IPS-18c (cell line): ENCODE data around the gene SCLY.
A peak's percentile ranks its signal among the peaks of the same experiment; 100 is the strongest.
"Not testable (repeated sequence)": the region's sequence is repeated elsewhere in the genome, so short reads cannot be mapped to it uniquely, and the experiment has no call there.

ENCODE experiments used
- H3K4me3 ChIP-seq: 2 replicates; pipeline ENCODE4 v1.7.0; 2013; ENCODE audit warnings: low read depth, mild to moderate bottlenecking, low read length, moderate library complexity; ENCODE audit not compliant: insufficient read depth
- H3K9me3 ChIP-seq: one replicate; pipeline ENCODE4 v1.6.1; 2013; ENCODE audit warnings: mild to moderate bottlenecking, low read length, moderate library complexity; ENCODE audit not compliant: control insufficient read depth, insufficient read depth

Gene SCLY

DNA sequence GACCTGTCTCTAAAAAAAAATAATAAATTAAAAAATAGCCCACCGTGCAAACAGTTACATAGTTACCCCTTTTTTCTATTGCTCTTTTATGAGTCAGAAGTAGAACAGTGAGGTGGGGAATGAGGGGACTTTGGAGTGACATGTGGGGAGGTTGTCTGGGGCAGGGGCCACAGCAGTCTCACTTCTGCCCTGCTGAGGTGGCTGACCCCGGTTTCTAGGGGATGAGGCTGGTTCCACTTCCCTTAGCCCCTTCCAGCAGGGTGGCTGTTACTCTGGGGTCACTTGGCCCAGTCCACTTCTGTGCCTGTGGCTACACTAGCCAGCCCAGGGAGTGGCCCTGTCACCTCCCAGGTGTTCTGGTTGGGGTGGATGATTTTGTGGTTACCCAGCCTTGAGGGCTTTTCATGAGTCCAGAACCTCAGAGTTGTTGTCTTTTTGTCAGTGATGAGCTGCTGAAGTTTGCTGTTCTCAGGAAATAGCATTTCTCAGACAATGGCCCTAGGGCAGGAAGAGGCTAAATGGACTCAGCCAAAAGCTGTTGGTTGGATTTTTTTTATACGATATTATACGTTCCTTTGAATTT, 28.0 kb upstream of the SCLY start:
- no peaks in the 10 kb centered on the region for H3K9me3 ChIP-seq
- H3K4me3 ChIP-seq, result no peak overlapping the region

DNA sequence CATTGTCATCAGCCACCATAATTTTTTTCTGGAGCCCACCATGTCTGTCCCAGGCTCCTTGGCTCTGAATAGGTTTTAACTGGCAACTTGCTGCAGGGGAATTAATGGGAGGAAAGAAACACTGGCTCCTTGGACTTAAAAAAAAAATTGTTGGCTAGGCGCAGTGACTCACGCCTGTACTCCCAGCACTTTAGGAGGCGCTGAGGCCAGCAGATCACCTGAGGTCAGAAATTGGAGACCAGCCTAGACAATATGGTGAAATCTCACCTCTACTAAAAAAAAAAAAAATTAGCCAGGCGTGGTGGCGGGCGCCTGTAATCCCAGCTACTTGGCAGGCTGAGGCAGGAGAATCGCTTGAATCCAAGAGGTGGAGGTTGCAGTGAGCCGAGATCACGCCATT, 26.8 kb upstream of the SCLY start:
- H3K9me3 ChIP-seq, H3K4me3 ChIP-seq: not testable (repeated sequence)

DNA sequence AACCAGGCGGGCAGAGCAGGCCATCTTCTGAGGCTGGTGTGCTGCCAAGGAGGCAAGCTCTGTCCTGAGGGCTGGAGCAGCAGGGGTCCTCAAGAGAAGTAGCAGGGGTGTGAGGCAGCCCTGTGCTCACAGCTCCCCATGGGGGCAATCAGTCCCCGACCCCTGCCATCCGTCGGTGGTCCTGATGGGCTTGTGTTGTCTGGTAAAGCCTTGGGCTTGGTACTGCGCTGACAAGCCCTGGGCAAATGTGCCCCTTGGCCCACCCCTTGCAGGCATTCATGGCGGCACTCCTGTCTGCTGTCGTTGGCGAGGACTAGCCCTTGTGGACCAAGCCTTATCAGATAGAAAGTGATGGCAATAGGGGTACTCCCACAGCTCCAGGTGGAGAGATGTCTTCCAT, 22.6 kb upstream of the SCLY start:
- Histone ChIP-seq H3K4me3 (no peak overlapping the region), H3K9me3 (no peaks in the 10 kb centered on the region)

DNA sequence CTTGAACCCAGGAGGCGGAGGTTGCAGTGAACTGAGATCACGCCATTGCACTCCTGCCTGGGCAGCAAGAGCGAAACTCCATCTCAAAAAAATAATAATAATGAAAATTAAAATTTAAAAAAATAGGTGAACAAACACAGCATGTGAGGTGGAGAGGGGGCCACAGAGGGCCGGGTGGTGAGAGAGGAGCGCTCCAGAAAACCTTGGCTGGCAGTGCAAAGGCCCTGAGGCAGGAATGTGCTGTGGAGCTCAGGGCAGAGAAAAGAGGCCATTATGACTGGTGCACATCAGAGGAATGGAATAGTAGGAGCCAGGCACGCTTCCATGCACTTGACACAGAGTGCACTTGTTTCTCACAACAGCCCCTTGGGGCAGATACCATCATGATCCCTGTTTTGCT, 21.6 kb upstream of the SCLY start:
- Histone ChIP-seq H3K4me3 (no peak overlapping the region), H3K9me3 (no peaks in the 10 kb centered on the region)

DNA sequence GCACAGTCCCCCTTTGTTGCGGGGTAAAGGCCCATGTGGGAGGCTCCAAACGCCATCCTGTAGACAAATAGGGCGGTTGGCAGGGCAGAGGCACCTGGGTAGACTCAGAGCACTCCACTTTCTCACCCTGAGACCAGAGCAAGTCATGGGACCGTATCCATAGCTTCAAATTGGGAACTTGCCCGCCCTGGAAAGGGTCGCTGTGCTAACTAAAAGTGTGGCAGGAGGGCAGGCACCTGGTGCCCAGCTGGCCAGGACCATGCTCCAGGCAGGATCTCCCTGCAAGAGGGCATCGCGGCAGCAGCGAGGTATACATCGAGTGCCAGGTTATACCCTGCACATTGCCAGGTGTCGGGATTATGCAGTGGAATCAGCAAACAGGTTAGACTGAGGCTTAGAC, 20.8 kb upstream of the SCLY start:
- H3K4me3 ChIP-seq, result no peak overlapping the region
- no peaks in the 10 kb centered on the region for H3K9me3 ChIP-seq

DNA sequence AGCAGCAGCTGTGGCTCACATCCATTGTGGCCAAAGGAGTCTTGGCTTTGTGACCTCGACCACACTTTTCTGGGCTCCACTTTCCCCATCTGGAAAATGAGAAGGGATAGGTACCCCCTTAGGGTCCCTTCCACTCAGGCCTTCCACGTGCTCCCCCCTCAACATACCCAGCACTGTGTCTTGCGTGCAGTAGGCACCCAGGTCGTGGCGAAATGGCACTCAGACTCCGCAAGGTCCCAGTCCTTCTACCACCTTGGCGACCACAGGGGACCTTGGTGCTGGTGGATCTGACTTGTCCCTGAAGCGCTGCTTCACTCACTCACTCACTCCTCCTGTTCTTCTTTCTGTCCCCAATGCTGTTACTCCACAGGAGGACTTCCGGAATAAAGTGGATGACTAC, 19.9 kb upstream of the SCLY start:
- no peak overlapping the region for H3K4me3 ChIP-seq
- no peaks in the 10 kb centered on the region for H3K9me3 ChIP-seq

DNA sequence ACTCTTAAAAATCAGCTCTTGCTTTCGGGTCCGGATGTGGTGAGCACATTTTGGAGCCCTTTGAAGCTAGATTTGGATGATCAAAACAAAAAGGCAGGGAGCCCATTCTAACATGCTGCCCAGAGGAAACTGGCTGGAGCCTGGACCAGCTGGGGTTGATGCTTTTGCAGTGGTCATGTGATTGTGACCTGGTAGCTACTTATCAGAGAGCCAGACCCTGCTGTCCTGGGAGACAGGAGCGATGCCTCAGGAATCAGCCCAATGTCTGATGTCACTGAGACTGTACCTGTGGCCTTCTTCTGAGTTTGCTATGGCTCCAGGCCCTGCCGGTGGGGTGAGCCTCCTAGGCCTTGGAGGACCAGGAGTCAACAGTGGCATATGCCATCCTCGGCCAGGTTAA, 18.7 kb upstream of the SCLY start:
- Histone ChIP-seq H3K4me3 (no peak overlapping the region), H3K9me3 (no peaks in the 10 kb centered on the region)

DNA sequence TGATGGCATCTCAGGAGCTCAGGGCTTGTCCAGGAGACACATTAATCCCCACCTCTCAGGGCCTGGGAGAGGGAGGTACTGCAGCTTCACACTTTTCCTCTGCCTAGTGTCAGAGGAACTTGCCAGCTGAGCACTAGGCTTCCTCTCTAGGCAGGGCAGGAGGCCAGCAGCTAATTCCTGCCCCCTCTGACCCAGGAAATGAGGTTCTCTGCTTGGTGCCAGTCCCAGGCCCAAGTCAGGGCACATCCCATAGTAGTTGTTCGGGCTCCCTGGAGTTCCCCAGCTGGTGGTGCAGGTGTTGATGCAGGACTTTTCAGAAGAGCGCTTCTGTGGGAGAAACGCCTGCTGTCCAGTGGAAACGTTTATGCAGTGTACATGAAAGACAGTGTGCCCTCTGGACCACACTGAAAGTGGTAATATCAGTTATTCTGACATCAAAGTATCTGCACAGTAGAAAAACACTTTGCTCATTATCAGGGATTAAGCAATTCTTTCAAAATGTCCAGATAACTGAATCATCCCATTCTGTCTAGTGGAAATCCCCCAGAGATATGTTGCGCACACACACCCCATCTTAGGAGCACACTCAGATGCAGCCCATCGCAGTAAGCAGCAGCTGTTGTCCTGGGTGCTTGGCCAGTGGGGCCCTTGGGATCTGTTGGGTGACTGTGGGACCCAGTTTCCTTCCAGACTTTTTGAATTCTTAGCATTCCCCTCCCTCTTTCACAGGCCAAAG, 17.8 kb upstream of the SCLY start:
- no peaks in the 10 kb centered on the region for H3K9me3 ChIP-seq

DNA sequence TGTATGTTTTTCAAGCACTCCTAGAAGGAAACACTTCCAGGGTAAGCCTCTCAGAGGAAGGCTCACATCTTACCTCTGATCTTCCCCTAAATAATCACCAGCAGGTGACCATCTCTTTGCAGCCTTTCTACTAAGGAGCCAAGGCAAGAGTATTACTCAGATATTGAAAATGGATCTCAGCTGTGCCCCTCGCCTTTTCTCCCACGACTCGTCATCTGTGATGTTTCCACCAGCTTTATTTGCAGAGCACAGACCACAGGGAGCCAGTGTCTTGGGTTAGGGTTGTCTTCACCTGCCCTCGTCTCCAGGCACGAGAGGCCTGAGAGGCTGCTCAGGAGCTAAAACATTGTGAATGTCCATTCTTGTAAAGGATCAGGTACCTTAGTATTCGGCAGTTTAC, 16.9 kb upstream of the SCLY start:
- no peaks in the 10 kb centered on the region for H3K9me3 ChIP-seq
- no peak overlapping the region for H3K4me3 ChIP-seq

More for the DNA sequence above, 17.8 kb upstream of the SCLY start:
- no peak overlapping the region for H3K4me3 ChIP-seq

DNA sequence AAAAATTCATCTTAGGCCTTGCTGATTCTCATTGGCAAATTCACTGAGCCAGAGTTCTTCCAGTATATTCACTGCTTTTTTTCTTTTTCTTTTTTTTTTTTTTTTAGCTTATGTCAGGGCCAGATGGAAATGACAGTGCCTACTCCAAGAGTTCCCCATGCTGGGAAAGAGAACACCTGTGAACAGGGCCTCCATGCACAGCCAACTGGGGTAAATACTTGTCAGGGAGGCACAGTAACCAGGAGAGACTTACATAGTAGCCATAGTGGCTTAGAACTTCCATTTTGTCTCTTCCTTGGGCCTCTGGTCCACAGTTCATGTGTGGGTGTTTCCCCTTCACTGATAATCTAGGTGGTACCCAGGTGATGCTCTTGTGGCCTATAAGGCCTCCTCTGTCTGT, 15.2 kb upstream of the SCLY start:
- Histone ChIP-seq H3K4me3 (no peak overlapping the region), H3K9me3 (no peaks in the 10 kb centered on the region)

DNA sequence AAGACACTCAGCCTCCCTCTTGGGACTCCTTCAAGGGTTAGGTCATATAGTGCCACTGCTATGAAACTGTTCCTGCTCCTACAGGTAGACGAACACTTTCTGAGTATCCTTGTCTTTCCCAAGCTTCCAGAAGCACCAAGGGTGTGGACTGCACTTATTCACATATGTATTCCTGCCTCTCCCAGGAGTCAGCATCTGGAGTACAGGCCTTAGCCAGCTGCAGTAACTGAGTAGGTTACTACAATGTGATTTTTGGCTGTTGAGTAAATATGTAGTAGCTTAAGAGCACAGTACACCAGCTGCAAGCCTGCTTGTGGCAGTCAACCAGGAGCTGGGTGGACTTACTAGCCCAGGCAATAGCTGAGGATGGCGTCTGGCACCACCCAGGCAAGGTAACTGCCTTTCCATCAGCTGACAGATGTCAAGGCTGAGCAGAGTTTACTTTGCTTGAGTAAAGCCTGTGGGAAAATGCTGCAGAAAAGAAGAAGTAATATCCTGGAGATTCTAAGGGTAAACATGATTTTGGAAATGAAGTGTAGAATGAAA, 14.0 kb upstream of the SCLY start:
- no peaks in the 10 kb centered on the region for H3K9me3 ChIP-seq
- no peak overlapping the region for H3K4me3 ChIP-seq

DNA sequence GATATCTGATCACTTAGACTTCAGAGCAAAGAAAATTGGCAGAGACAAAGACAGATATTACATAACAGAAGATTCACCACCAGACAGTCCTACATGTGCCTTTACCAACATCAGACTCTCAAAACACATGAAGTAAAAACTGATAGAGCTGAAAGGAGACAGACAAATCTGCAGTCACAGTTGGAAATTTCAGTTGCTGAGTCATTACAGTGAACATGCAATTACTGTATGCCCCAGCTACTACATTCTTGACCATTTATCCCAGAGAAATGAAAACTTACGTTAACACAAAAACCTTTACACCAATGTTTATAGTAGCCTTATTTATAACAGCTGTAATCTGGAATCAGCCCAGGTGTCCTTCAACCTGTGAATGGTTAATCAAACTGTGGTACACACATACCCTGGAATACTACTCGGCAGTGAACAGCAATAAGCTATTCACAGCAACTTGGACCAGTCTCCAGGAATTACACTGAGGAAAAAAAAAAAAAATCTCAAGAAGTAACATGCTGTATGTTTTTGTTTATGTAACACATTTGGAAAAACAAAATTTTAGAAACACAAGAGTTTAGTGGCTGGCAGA, 7.5 kb upstream of the SCLY start:
- H3K4me3 ChIP-seq, result no peak overlapping the region
- no peaks in the 10 kb centered on the region for H3K9me3 ChIP-seq

DNA sequence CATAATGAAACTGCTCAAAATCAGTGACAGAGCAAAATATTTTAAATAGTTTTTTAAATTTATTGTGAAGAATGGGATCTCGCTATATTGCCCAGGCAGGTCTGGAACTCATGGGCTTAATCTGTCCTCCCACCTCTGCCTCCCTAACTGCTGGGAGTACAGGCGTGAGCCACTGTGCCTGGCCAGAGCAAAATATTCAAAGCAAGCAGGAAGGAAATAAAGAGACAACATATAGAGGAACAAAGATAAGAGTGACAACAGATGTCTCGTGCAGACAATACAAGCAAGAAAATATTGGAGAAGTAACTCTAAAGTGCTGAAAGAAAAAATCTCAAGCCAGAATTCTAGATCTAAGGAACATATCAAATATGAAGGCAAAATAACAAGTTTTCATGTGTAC, 5.0 kb upstream of the SCLY start:
- Histone ChIP-seq H3K4me3 (no peak overlapping the region), H3K9me3 (no peaks in the 10 kb centered on the region)

DNA sequence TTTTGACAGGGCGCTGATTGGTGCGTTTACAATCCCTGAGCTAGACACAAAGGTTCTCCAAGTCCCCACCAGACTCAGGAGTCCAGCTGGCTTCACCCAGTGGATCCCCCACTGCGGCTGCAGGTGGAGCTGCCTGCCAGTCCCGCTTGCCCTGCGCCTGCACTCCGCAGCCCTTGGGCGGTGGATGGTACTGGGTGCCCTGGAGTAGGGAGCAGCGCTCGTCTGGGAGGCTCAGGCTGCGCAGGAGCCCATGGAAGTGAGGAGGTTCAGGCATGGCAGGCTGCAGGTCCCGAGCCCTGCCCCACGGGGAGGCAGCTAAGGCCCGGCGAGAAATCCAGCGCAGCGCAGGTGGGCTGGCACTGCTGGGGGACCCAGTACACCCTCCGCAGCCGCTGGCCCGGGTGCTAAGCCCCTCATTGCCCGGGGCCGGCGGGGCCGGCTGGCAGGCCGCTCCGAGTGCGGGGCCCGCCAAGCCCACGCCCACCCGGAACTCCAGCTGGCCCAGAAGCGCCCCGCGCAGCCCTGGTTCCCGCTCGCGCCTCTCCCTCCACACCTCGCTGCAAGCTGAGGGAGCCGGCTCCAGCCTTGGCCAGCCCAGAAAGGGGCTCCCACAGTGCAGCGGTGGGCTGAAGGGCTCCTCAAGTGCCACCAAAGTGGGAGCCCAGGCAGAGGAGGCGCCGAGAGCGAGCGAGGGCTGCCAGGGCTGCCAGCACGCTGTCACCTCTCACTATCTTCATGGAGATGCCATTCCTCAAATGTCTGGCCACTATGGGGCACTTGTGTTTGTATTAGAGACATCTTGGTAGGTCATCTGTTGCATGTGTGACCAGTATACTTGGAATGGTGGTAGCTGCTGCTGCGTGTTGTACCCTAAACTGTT, 2.9 kb upstream of the SCLY start:
- H3K4me3 ChIP-seq, H3K9me3 ChIP-seq: not testable (repeated sequence)

DNA sequence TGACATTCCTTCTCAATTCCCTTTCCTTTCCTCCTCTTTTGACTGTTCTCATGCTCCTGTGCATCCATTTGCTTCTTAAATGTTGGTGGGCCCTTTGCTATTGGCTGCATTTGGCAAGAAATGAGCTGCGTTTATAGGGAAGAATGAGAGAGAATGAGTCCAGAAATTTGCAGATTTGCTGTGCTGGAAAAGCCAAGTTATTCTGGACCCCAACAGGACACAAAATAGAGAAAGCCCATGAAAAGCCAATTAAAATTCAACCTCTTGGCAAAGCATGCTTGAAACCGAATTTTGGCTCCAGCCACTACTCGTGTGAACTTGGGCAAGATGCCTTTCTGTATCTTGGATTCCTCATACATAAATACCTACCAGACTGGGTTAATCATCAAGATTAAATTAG, 1.3 kb upstream of the SCLY start:
- Histone ChIP-seq H3K9me3 (peaks cover 4% of the 10 kb centered on the region), H3K4me3 (peak overlapping the region; percentile 94; the same call in 1 of the 2 replicates)

DNA sequence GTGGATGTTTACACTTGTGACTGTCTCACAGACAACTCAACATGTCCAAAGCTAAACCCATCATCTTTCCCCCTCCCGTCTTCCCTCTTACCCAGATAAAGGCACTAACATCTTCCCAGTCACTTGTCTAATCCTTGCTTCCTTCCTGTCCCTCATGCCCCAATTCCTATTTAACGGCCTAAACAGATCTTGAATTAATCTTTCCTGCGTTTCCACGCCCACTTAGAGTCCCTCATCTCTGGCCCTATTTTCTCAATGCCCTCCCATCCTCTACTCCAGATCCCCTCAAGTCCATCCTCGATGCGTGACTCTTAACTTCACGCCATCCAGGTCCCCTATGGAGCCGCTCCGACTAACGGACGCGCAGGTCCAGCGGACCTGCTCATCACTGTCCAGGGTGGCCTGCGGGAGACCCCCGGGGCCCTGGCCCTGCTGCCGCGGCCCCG, 682 bp upstream of the SCLY start:
- Histone ChIP-seq H3K9me3 (peaks cover 4% of the 10 kb centered on the region), H3K4me3 (peak overlapping the region; percentile 94)

DNA sequence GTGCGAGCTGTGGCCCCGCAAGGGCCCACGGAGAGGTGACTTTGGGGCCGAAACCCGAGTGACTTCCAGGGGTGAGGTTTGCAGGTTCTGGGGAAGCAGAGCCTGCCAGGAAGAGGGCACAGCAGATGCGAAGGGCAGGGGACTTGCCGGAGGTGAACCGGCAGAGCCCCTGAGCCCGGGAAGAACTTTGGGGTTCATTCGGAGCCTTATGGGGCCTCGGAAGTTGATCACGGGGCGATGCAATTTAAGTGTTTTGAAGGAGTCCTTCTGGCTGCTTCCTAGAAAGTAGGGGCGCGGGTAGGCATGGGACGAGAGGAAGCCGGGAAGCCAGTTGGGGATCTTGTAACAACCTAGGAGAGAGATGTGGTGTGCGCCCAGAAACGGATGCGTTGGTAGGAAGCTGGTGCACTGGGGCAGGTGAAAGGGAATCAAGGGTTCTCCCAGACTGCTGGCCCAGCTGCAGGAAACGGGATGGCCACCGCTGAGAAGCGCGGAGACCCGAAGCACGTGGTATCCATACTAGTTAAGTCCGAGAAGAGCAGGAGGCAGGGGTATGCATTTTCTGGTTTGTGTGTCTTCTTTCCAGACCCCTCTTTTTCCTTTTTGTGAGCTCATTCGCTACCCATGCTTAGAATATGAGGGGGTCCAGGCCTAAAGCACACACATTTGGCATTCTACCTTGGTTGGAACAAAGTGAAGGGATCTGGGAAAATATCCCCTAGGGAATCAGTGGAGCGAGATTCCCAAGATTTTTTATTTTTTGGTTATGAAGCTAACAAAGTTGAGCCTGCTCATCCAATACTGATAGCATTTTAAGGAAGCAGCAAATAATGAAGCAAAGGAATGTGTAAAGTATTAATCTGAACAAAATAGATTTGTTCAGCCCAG, 758 bp downstream of the SCLY start:
- Histone ChIP-seq H3K9me3 (peaks cover 4% of the 10 kb centered on the region), H3K4me3 (peak overlapping the region; percentile 94)
